ENCODE data around the gene WNT8A. TPM values are rescaled to one million over a fixed set of nuclear protein-coding genes. Genes with fewer than 3 reads are reported as not detected.

WNT8A gene
- polyA plus RNA-seq, 1 donor from 2014 or later = 0.26 TPM

DNA sequence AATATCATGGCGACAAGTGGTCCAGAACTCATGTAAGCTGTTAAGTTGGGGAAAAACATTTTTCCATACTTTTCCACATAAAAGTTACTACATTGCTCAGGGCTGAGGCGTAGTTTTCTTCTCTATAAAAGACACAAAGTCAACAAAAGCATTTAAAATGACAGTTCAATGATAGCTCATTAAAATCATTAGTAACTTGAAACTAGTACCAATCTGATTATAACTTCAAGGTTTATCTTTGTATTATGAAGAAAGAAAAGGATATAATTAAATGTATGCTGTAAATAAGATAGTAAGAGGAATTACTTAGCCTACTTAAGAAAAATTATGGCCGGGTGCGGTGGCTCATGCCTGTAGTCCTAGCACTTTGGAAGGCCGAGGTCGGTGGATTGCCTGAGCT is 45.5 kb downstream of the WNT8A start:
- Histone ChIP-seq H3K27me3 (ENCODE audit: insufficient read depth, low read depth, low read length) (no peaks in the 10 kb centered on the region), H3K4me2 (ENCODE audit: low read length) (no peak overlapping the region), H2AFZ (ENCODE audit: low read depth, low read length) (no peak overlapping the region), H3K36me3 (ENCODE audit: insufficient read depth, low read length) (no peaks in the 10 kb centered on the region), H3K4me3 (ENCODE audit: low read length) (no peak overlapping the region), H3K79me2 (replicated peaks; ENCODE audit: insufficient read depth, low read length) (no peaks in the 10 kb centered on the region), H3K27ac (ENCODE audit: low read length) (no peak overlapping the region), H3F3A (ENCODE audit: insufficient read depth, low read length, poor library complexity, severe bottlenecking) (no peaks in the 10 kb centered on the region), H3K9me3 (ENCODE audit: low read length) (no peaks in the 10 kb centered on the region), H3K9ac (ENCODE audit: low read length) (no peak overlapping the region), H4K20me1 (ENCODE audit: insufficient read depth) (no peaks in the 10 kb centered on the region), H3K9me2 (ENCODE audit: insufficient read depth, low read length) (no peaks in the 10 kb centered on the region)
- TF ChIP-seq, protein P1, sequence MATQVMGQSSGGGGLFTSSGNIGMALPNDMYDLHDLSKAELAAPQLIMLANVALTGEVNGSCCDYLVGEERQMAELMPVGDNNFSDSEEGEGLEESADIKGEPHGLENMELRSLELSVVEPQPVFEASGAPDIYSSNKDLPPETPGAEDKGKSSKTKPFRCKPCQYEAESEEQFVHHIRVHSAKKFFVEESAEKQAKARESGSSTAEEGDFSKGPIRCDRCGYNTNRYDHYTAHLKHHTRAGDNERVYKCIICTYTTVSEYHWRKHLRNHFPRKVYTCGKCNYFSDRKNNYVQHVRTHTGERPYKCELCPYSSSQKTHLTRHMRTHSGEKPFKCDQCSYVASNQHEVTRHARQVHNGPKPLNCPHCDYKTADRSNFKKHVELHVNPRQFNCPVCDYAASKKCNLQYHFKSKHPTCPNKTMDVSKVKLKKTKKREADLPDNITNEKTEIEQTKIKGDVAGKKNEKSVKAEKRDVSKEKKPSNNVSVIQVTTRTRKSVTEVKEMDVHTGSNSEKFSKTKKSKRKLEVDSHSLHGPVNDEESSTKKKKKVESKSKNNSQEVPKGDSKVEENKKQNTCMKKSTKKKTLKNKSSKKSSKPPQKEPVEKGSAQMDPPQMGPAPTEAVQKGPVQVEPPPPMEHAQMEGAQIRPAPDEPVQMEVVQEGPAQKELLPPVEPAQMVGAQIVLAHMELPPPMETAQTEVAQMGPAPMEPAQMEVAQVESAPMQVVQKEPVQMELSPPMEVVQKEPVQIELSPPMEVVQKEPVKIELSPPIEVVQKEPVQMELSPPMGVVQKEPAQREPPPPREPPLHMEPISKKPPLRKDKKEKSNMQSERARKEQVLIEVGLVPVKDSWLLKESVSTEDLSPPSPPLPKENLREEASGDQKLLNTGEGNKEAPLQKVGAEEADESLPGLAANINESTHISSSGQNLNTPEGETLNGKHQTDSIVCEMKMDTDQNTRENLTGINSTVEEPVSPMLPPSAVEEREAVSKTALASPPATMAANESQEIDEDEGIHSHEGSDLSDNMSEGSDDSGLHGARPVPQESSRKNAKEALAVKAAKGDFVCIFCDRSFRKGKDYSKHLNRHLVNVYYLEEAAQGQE (IDR thresholded peaks at IDR 0.05; ENCODE audit: borderline replicate concordance) = no peak
- TF ChIP-seq TAF1 (IDR thresholded peaks at IDR 0.05; ENCODE audit: low read depth) (no peak), EZH2 (IDR thresholded peaks at IDR 0.05; ENCODE audit: borderline replicate concordance, insufficient read depth, low read length, poor library complexity, severe bottlenecking) (no peak), RAD21 (conservative IDR thresholded peaks at IDR 0.05) (no peak), EP300 (conservative IDR thresholded peaks at IDR 0.05; ENCODE audit: poor library complexity, severe bottlenecking) (no peak)

DNA sequence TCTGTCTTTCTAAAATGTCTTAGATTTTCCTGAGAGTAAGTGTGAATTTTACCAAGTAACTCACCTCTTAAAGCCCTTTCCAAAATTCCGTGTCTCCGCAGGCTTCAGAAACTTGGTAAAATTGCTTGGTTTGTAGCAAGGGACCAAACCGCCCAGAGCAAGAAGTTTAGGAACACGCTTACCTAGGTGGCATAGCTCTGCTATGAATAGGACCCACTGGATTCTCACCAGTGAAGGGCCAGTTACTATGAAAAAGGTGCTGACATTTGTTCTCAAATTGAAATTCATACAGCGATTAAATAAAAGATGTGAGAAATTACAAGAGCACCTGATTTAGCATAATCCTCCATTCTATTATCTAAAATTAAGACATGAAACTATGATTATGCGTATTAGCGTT is 48.7 kb downstream of the WNT8A start:
- Histone ChIP-seq H3K27ac (ENCODE audit: low read length) (no peak overlapping the region), H3K36me3 (ENCODE audit: insufficient read depth, low read length) (no peaks in the 10 kb centered on the region), H3K27me3 (ENCODE audit: insufficient read depth, low read depth, low read length) (no peaks in the 10 kb centered on the region), H3K79me2 (replicated peaks; ENCODE audit: insufficient read depth, low read length) (no peaks in the 10 kb centered on the region), H2AFZ (ENCODE audit: low read depth, low read length) (no peak overlapping the region), H3K4me3 (ENCODE audit: low read length) (no peak overlapping the region), H3K4me2 (ENCODE audit: low read length) (no peak overlapping the region), H3K9ac (ENCODE audit: low read length) (no peak overlapping the region), H3K9me2 (ENCODE audit: insufficient read depth, low read length) (no peaks in the 10 kb centered on the region), H3K9me3 (ENCODE audit: low read length) (no peaks in the 10 kb centered on the region), H3F3A (ENCODE audit: insufficient read depth, low read length, poor library complexity, severe bottlenecking) (no peaks in the 10 kb centered on the region), H4K20me1 (ENCODE audit: insufficient read depth) (no peaks in the 10 kb centered on the region)
- TF ChIP-seq, protein P2, sequence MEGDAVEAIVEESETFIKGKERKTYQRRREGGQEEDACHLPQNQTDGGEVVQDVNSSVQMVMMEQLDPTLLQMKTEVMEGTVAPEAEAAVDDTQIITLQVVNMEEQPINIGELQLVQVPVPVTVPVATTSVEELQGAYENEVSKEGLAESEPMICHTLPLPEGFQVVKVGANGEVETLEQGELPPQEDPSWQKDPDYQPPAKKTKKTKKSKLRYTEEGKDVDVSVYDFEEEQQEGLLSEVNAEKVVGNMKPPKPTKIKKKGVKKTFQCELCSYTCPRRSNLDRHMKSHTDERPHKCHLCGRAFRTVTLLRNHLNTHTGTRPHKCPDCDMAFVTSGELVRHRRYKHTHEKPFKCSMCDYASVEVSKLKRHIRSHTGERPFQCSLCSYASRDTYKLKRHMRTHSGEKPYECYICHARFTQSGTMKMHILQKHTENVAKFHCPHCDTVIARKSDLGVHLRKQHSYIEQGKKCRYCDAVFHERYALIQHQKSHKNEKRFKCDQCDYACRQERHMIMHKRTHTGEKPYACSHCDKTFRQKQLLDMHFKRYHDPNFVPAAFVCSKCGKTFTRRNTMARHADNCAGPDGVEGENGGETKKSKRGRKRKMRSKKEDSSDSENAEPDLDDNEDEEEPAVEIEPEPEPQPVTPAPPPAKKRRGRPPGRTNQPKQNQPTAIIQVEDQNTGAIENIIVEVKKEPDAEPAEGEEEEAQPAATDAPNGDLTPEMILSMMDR (IDR thresholded peaks at IDR 0.05; ENCODE audit: poor library complexity, severe bottlenecking) = no peak
- TF ChIP-seq, protein P1 (IDR thresholded peaks at IDR 0.05; ENCODE audit: borderline replicate concordance) = no peak
- TF ChIP-seq EP300 (conservative IDR thresholded peaks at IDR 0.05; ENCODE audit: poor library complexity, severe bottlenecking) (no peak), EZH2 (IDR thresholded peaks at IDR 0.05; ENCODE audit: borderline replicate concordance, insufficient read depth, low read length, poor library complexity, severe bottlenecking) (no peak), MXI1 (conservative IDR thresholded peaks at IDR 0.05; ENCODE audit: poor library complexity, severe bottlenecking) (no peak), POLR2AphosphoS5 (IDR thresholded peaks at IDR 0.05) (no peak), RAD21 (conservative IDR thresholded peaks at IDR 0.05) (no peak), SMC3 (conservative IDR thresholded peaks at IDR 0.05; ENCODE audit: poor library complexity) (no peak), TAF1 (IDR thresholded peaks at IDR 0.05; ENCODE audit: low read depth) (no peak)

Data from neural cell (in vitro differentiated cells).